K562 (cell line): ENCODE results near the gene NUB1. TPM values are rescaled to one million over a fixed set of nuclear protein-coding genes. Genes with fewer than 3 reads are reported as not detected.

Source experiments
- ATAC-seq: fragments of 200-7000 bp; cut with Tn5 transposase; 3 replicates; pipeline ENCODE4 v1.9.1; 2020; ENCODE audit warnings: moderate library complexity
- BruUV-seq: library from RNA; stranded (reverse); fragments of 400-500 nt; replicated peaks from 2 replicates; lab custom pipeline; 2021; lab: Mats Ljungman, UMichigan
- CTCF ChIA-PET: fragments of 300-600 bp; formaldehyde crosslinking; extraction: SDS; loops from one replicate; lab custom pipeline; 2021; ENCODE audit warnings: low intra/inter-chr PET ratio; lab: Yijun Ruan, JAX
- POLR2A ChIA-PET: fragments of 300-600, 350-650 bp; sonication (Branson Sonifier 250); formaldehyde crosslinking; extraction: SDS; loops from one replicate; lab custom pipeline; 2021; ENCODE audit warnings: antibody characterized with exemption, inconsistent platforms; lab: Yijun Ruan, JAX
- DNase-seq, 4 experiments: peaks; one replicate each; pipeline versions ENCODE4 v3.0.0 to v3.0.0-alpha.2; 2011 to 2018; ENCODE audit warnings: low spot score in 3 of 4, mixed read lengths in 3 of 4; ENCODE audit errors: extremely low read depth in 1 of 4
- FAIRE-seq: peaks from 2 replicates; lab custom pipeline; 2011; peaks lifted over from hg19 to GRCh38; lab: Jason Lieb, UNC
- H2AFZ ChIP-seq: 2 replicates; pipeline ENCODE4 v1.6.0; 2011; ENCODE audit warnings: low read depth, low read length, control low read depth, inconsistent platforms
- H3K27ac ChIP-seq: fragments of 200-600 bp; 3 replicates; pipeline ENCODE4 v1.8.0; 2011; ENCODE audit warnings: low read depth, mild to moderate bottlenecking, control low read depth, inconsistent platforms, low read length, moderate library complexity, mixed read lengths; ENCODE audit errors: extremely low read depth
- H3K27me3 ChIP-seq, 2 experiments: fragments of 300-600 bp in 1 of 2; 2 replicates in 1 of 2; 3 replicates in 1 of 2; pipeline versions ENCODE4 v1.6.0 to v1.8.0; 2011; ENCODE audit warnings: inconsistent platforms in 2 of 2, low read length in 2 of 2, mild to moderate bottlenecking in 1 of 2, mixed read lengths in 1 of 2, moderate library complexity in 1 of 2; ENCODE audit not compliant: control insufficient read depth in 2 of 2, insufficient read depth in 2 of 2
- H3K36me3 ChIP-seq: fragments of 300-600 bp; 3 replicates; pipeline ENCODE4 v1.8.0; 2011; ENCODE audit warnings: mild to moderate bottlenecking, low read length, inconsistent platforms; ENCODE audit not compliant: control insufficient read depth, insufficient read depth
- H3K4me1 ChIP-seq, 2 experiments: fragments of 200-600 bp in 1 of 2; replicated peaks in 1 of 2; 2 replicates in 1 of 2; 3 replicates in 1 of 2; pipeline versions ENCODE4 v1.5.1 to v1.8.0; 2011; ENCODE audit warnings: inconsistent platforms in 2 of 2, low read length in 2 of 2, mild to moderate bottlenecking in 1 of 2, mixed read lengths in 1 of 2, moderate library complexity in 1 of 2; ENCODE audit not compliant: control insufficient read depth in 2 of 2, insufficient read depth in 2 of 2
- H3K4me2 ChIP-seq: 2 replicates; pipeline ENCODE4 v1.6.1; 2011; ENCODE audit warnings: low read length, control low read depth, inconsistent platforms, mixed read lengths; ENCODE audit not compliant: insufficient read depth
- H3K4me3 ChIP-seq: fragments of 200-600 bp; sonication (generic), shearing (Covaris generic); 2 replicates; pipeline ENCODE4 v1.5.1; 2016; ENCODE audit warnings: control low read depth, inconsistent platforms
- H3K79me2 ChIP-seq: fragments of 200-600 bp; 3 replicates; pipeline ENCODE4 v1.8.0; 2011; ENCODE audit warnings: low read length, inconsistent platforms; ENCODE audit not compliant: control insufficient read depth, insufficient read depth
- H3K9ac ChIP-seq, 2 experiments: 2 replicates each; pipeline versions ENCODE4 v1.6.0 to v1.6.1; 2011; ENCODE audit warnings: low read depth in 2 of 2, low read length in 2 of 2, control low read depth in 1 of 2, inconsistent platforms in 1 of 2, mild to moderate bottlenecking in 1 of 2, mixed read lengths in 1 of 2; ENCODE audit not compliant: insufficient read depth in 1 of 2
- H3K9me1 ChIP-seq: one replicate; pipeline ENCODE4 v1.6.0; 2011; ENCODE audit warnings: inconsistent platforms, mild to moderate bottlenecking, low read length, moderate library complexity; ENCODE audit not compliant: control insufficient read depth, insufficient read depth
- H3K9me3 ChIP-seq: replicated peaks from 2 replicates; pipeline ENCODE4 v1.5.1; 2011; ENCODE audit warnings: low read depth, low read length, inconsistent platforms; ENCODE audit not compliant: control insufficient read depth, insufficient read depth
- H4K20me1 ChIP-seq: replicated peaks from 2 replicates; pipeline ENCODE4 v1.6.1; 2011; ENCODE audit warnings: low read length, inconsistent platforms, mixed read lengths; ENCODE audit not compliant: control insufficient read depth, insufficient read depth
- EWSR1 ChIP-seq: fragments of 450-650 bp; IDR thresholded peaks from 2 replicates; pipeline ENCODE4 v1.6.1; 2018; ENCODE audit warnings: borderline replicate concordance, mild to moderate bottlenecking, low read depth, moderate library complexity; ENCODE audit not compliant: partially characterized antibody
- ZBTB17 ChIP-seq: fragments of 450-650 bp; formaldehyde crosslinking; IDR thresholded peaks from 2 replicates; pipeline ENCODE4 v1.4.0; 2020; ENCODE audit warnings: mild to moderate bottlenecking
- WGBS: fragments of 100-300 bp; shearing (Covaris generic); methylation state at CpG from one replicate; pipeline ENCODE4 v1.1.6; 2016; ENCODE audit warnings: low coverage, mixed read lengths; ENCODE audit not compliant: insufficient coverage; ENCODE audit errors: missing lambda C conversion rate; 5-methylcytosine and 5-hydroxymethylcytosine counted together
- in situ Hi-C: fragments of 300-500 bp; cut with MboI; formaldehyde crosslinking; loops from 4 replicates; pipeline ENCODE4 v1.15.0; 2018; ENCODE audit warnings: inconsistent platforms, mixed read lengths
- intact Hi-C: fragments of 100-400 bp; cut with micrococcal nuclease; formaldehyde crosslinking; loops from 2 replicates; pipeline ENCODE4 v1.14.2; 2022
- polyA plus RNA-seq, 8 experiments: library from polyadenylated mRNA; depleted of rRNA in 4 of 8; stranded (reverse) in 5 of 8; unstranded in 3 of 8; fragments of >200 nt; fragmentation: Nextera tagmentation in 2 of 8; fragmentation: Illumina TruSeq in 1 of 8; extraction: Ambion mirVana in 2 of 8; extraction: Trizol in 1 of 8; gene quantifications; 2 replicates each; pipeline versions ENCODE4 v1.2.1 to v1.2.3, GENCODE V29; 2011 to 2014; ENCODE audit warnings: inconsistent platforms in 1 of 8, missing spikeins in 1 of 8
- total RNA-seq, 7 experiments: library from RNA; depleted of rRNA in 6 of 7; stranded (reverse); fragments of >200 nt in 6 of 7; fragmentation: Illumina TruSeq in 2 of 7; extraction: Trizol in 2 of 7; gene quantifications; 2 replicates each; pipeline versions ENCODE4 v1.2.1 to v1.2.3, GENCODE V29; 2011 to 2021; ENCODE audit warnings: low replicate concordance in 1 of 7
- TF ChIP-seq, protein P1 (sequence below), 3 experiments: fragments of 200-800 bp in 1 of 3; fragments of 250-450 bp in 1 of 3; fragments of 450-650 bp in 1 of 3; sonication (Bioruptor Pico) in 1 of 3; sonication (Bioruptor generic) in 1 of 3; formaldehyde crosslinking in 1 of 3; IDR thresholded peaks; 2 replicates each; pipeline versions ENCODE4 v1.6.1 to v1.8.0; 2016 to 2022; ENCODE audit warnings: mild to moderate bottlenecking in 2 of 3, missing genetic modification characterization in 2 of 3, missing compliant biosample characterization in 1 of 3, moderate library complexity in 1 of 3
- TF ChIP-seq, protein P2 (sequence below): fragments of 450-650 bp; IDR thresholded peaks from 2 replicates; pipeline ENCODE4 v1.6.1; 2017; ENCODE audit warnings: antibody characterized with exemption, mild to moderate bottlenecking
- TF ChIP-seq, protein P3 (sequence below): sonication (generic); formaldehyde crosslinking; IDR thresholded peaks from 2 replicates; pipeline ENCODE4 v1.9.0; 2022; ENCODE audit warnings: mild to moderate bottlenecking, missing genetic modification reagents

Gene NUB1
- total and polyA plus RNA-seq, 9 of the 15 experiments (the other 6 are each of a cell fraction or from before 2014, with no cell fraction given): 43.2 to 159 (median 85.2) TPM

DNA sequence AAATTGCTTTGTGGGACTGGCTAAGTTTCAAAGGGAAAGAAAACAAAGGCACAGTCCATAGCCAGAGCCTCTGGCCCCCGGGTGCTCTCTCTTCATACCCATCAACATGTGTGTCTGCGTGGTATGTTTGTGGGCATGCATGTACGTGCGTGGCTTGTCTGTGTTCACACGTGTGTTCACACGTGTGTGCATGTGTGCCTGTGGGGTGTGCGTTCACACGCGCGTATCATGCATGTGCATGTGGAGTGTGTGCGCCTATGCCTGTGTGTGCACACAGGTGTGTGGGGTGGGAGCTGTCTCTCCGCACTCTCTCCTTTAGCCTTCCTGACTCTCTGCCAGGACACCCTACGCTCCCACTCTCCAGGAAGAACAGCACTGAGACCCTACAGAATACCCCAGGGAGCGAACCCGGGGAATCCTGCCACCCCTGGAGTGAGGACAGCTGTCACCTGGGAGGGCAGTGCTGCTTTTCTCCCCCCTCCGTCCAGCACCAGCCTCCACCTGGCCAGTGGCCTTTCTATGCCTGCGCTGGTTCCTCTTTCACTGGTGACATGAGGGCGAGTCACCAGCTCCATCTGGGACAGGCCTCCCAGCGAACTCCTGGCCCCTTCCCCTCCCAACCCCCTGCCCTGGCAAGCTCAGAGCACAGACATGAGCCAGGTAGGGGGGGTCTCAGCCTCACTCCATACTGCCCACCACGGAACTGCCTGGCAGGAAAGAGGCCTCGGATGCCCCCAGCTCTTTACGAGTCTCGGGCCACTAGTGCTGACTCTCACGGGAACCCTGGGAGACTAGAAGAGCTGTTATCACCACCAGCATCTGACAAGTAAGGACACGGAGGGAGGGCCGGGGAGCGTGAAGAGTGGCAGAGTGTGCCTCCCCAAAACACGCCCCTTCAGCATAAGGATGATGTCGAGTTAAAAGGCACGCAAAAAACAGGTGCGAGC lies 51.7 kb downstream of the NUB1 start (continued):
- no peak for TF ChIP-seq EWSR1

DNA sequence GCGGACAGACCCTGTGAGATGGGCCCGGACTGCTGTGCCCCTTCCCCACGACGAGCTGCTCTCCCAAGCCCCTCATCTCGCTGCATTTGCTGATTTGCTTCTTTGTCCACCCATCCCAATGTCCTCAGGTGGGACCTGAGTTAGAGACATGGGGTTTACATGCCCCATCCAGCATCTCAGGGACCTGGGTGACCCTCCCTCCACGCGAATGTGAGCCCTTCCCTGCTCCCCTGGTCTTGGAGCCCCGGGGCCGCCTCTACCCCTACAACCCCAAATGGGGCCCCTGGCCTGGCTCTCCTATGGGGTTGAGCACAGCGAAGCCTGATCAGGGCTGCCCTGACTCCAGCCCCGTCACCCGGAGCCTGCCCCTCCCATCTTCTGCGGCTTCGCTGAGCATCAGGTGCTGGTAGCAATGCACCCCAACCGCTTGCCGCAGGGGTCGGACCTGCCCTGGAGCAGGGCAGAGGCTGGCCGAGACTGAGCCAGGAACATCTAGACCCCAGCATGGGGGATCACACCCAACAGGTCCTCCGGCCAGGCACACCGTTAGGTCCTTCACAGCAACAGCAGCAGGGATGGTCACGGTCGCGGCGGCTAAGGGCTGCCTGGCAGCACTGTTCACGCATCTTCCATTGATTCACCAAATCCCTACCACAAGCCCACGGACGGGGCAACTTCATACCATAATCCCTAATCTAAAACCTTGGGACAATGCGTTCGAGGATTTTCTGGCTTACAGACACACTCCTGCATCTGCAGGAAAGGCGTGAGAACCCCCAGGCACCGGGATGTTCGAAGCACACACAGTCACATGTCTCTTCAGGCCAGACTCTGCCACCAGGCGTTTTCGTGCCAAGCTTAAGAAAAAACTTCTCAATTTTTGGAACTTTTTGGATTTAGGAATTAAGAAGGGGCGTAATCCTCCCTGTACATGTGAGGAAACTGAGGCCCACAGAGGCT lies 52.7 kb downstream of the NUB1 start:
- CTCF ChIA-PET: no interaction called here
- BruUV-seq: no TSS peak
- FAIRE-seq: peak; percentile 6
- TF ChIP-seq, protein P1, sequence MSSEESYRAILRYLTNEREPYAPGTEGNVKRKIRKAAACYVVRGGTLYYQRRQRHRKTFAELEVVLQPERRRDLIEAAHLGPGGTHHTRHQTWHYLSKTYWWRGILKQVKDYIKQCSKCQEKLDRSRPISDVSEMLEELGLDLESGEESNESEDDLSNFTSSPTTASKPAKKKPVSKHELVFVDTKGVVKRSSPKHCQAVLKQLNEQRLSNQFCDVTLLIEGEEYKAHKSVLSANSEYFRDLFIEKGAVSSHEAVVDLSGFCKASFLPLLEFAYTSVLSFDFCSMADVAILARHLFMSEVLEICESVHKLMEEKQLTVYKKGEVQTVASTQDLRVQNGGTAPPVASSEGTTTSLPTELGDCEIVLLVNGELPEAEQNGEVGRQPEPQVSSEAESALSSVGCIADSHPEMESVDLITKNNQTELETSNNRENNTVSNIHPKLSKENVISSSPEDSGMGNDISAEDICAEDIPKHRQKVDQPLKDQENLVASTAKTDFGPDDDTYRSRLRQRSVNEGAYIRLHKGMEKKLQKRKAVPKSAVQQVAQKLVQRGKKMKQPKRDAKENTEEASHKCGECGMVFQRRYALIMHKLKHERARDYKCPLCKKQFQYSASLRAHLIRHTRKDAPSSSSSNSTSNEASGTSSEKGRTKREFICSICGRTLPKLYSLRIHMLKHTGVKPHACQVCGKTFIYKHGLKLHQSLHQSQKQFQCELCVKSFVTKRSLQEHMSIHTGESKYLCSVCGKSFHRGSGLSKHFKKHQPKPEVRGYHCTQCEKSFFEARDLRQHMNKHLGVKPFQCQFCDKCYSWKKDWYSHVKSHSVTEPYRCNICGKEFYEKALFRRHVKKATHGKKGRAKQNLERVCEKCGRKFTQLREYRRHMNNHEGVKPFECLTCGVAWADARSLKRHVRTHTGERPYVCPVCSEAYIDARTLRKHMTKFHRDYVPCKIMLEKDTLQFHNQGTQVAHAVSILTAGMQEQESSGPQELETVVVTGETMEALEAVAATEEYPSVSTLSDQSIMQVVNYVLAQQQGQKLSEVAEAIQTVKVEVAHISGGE (CRISPR knock-in tag; IDR thresholded peaks at IDR 0.05): peak in 1 of 3 experiments; percentile 11; a peak in 1 of 6 replicates
- TF ChIP-seq, protein P2, sequence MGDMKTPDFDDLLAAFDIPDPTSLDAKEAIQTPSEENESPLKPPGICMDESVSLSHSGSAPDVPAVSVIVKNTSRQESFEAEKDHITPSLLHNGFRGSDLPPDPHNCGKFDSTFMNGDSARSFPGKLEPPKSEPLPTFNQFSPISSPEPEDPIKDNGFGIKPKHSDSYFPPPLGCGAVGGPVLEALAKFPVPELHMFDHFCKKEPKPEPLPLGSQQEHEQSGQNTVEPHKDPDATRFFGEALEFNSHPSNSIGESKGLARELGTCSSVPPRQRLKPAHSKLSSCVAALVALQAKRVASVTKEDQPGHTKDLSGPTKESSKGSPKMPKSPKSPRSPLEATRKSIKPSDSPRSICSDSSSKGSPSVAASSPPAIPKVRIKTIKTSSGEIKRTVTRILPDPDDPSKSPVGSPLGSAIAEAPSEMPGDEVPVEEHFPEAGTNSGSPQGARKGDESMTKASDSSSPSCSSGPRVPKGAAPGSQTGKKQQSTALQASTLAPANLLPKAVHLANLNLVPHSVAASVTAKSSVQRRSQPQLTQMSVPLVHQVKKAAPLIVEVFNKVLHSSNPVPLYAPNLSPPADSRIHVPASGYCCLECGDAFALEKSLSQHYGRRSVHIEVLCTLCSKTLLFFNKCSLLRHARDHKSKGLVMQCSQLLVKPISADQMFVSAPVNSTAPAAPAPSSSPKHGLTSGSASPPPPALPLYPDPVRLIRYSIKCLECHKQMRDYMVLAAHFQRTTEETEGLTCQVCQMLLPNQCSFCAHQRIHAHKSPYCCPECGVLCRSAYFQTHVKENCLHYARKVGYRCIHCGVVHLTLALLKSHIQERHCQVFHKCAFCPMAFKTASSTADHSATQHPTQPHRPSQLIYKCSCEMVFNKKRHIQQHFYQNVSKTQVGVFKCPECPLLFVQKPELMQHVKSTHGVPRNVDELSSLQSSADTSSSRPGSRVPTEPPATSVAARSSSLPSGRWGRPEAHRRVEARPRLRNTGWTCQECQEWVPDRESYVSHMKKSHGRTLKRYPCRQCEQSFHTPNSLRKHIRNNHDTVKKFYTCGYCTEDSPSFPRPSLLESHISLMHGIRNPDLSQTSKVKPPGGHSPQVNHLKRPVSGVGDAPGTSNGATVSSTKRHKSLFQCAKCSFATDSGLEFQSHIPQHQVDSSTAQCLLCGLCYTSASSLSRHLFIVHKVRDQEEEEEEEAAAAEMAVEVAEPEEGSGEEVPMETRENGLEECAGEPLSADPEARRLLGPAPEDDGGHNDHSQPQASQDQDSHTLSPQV: peak; percentile 59; the same call in 1 of the 2 replicates
- no peak for TF ChIP-seq ZBTB17 (CRISPR knock-in tag)
- TF ChIP-seq, protein P3, sequence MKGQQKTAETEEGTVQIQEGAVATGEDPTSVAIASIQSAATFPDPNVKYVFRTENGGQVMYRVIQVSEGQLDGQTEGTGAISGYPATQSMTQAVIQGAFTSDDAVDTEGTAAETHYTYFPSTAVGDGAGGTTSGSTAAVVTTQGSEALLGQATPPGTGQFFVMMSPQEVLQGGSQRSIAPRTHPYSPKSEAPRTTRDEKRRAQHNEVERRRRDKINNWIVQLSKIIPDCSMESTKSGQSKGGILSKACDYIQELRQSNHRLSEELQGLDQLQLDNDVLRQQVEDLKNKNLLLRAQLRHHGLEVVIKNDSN (CRISPR knock-in tag): 0 out of 2 replicates have a peak, but pooled peaks have one; percentile 11

More for the DNA sequence above, 52.7 kb downstream of the NUB1 start:
- Histone ChIP-seq H3K9ac (peak overlapping the region; percentile 9 to 76; a peak in 3 of 4 replicates), H3K4me3 (no peak overlapping the region), H3K79me2 (no peaks in the 10 kb centered on the region), H2AFZ (peak overlapping the region; percentile 79), H3K4me2 (peak overlapping the region; percentile 56), H3K4me1 (peaks cover 43 to 77% of the 10 kb centered on the region in 2 experiments), H3K27ac (peak overlapping the region; percentile 69), H4K20me1 (0 out of 2 replicates have a peak, but pooled peaks cover 5% of the 10 kb centered on the region), H3K9me1 (peaks cover 4% of the 10 kb centered on the region), H3K36me3 (no peaks in the 10 kb centered on the region), H3K9me3 (peaks cover 9% of the 10 kb centered on the region), H3K27me3 (peaks cover 2 to 29% of the 10 kb centered on the region in 2 experiments; a peak in 3 of 5 replicates)
- in situ Hi-C loops (no loop called here), intact Hi-C loops (loop anchor here (10.0 kb wide), 1 partner anchor 50 kb away; the partner anchor contains the start of gene CRYGN)
- DNase-seq (no peak), ATAC-seq (no peak)
- POLR2A ChIA-PET: interaction anchor here (1.0 to 2.3 kb wide), 3 partner anchors 10 to 13 kb away, joined by 3 to 7 read pairs (median 5); no protein-coding TSS in a partner anchor
- 78% methylated on average over 32 of the region's 35 CpGs for WGBS
